ENCODE results near the gene RAVER2.

RAVER2 gene

GRCh38 chr1:64757213-64757612 is 12.3 kb downstream of the RAVER2 start:
- TF ChIP-seq SPI1 (IDR thresholded peaks at IDR 0.05; ENCODE audit: borderline replicate concordance, low read depth) = no peak
- TF ChIP-seq, protein P1, sequence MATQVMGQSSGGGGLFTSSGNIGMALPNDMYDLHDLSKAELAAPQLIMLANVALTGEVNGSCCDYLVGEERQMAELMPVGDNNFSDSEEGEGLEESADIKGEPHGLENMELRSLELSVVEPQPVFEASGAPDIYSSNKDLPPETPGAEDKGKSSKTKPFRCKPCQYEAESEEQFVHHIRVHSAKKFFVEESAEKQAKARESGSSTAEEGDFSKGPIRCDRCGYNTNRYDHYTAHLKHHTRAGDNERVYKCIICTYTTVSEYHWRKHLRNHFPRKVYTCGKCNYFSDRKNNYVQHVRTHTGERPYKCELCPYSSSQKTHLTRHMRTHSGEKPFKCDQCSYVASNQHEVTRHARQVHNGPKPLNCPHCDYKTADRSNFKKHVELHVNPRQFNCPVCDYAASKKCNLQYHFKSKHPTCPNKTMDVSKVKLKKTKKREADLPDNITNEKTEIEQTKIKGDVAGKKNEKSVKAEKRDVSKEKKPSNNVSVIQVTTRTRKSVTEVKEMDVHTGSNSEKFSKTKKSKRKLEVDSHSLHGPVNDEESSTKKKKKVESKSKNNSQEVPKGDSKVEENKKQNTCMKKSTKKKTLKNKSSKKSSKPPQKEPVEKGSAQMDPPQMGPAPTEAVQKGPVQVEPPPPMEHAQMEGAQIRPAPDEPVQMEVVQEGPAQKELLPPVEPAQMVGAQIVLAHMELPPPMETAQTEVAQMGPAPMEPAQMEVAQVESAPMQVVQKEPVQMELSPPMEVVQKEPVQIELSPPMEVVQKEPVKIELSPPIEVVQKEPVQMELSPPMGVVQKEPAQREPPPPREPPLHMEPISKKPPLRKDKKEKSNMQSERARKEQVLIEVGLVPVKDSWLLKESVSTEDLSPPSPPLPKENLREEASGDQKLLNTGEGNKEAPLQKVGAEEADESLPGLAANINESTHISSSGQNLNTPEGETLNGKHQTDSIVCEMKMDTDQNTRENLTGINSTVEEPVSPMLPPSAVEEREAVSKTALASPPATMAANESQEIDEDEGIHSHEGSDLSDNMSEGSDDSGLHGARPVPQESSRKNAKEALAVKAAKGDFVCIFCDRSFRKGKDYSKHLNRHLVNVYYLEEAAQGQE (IDR thresholded peaks at IDR 0.05; ENCODE audit: insufficient replicate concordance, low read depth) = no peak
- TF ChIP-seq CTCF (IDR thresholded peaks at IDR 0.05; ENCODE audit: insufficient read depth, low read length) = no peak
- TF ChIP-seq POLR2AphosphoS5 (IDR thresholded peaks at IDR 0.05; ENCODE audit: low read depth) = no peak
- TF ChIP-seq GABPA (IDR thresholded peaks at IDR 0.05; ENCODE audit: low read depth) = no peak
- no peak overlapping the region for H3K4me3 ChIP-seq (replicated peaks; ENCODE audit: insufficient read depth, low read length)
- DNase-seq (ENCODE audit: low read depth in 1 of 2, low spot score in 1 of 2) = no peak
- no peaks in the 10 kb centered on the region for H3K27me3 ChIP-seq (ENCODE audit: insufficient read depth, poor library complexity, severe bottlenecking)
- no peak overlapping the region for H3K27ac ChIP-seq (replicated peaks)

- no peak for DNase-seq (ENCODE audit: low read depth in 1 of 2, low spot score in 1 of 2)
- H3K27me3 ChIP-seq (ENCODE audit: insufficient read depth, poor library complexity, severe bottlenecking) = no peaks in the 10 kb centered on the region
- TF ChIP-seq GABPA (IDR thresholded peaks at IDR 0.05; ENCODE audit: low read depth) (no peak), SPI1 (IDR thresholded peaks at IDR 0.05; ENCODE audit: borderline replicate concordance, low read depth) (no peak), POLR2AphosphoS5 (IDR thresholded peaks at IDR 0.05; ENCODE audit: low read depth) (no peak), CTCF (IDR thresholded peaks at IDR 0.05; ENCODE audit: insufficient read depth, low read length) (no peak)
- TF ChIP-seq, protein P1 (IDR thresholded peaks at IDR 0.05; ENCODE audit: insufficient replicate concordance, low read depth) = no peak
- H3K27ac ChIP-seq (replicated peaks) = no peak overlapping the region
- H3K4me3 ChIP-seq (replicated peaks; ENCODE audit: insufficient read depth, low read length) = no peak overlapping the region
Measured at GRCh38 chr1:64758233-64758632, 13.4 kb downstream of the RAVER2 start.

DNA sequence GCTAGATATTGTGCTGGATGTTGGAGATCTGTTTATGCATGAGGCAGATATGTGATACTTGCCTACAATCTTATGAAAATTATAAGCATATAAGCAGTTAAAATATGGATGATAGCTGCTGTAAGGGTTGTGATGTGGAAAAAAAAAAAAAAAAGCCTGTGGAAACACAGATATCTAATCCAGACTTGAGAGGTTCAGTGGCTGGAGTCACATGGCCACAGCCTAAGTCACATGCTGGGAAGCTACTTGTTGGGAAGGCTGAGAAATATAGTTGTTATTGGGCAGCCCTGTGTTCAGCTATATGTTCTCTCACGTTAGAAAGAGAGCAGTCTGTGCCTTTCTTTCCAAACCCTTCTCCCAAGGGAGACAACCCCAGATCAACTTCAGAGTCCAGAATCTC is 15.1 kb downstream of the RAVER2 start:
- no peak for TF ChIP-seq SPI1 (IDR thresholded peaks at IDR 0.05; ENCODE audit: borderline replicate concordance, low read depth)
- no peak for TF ChIP-seq POLR2AphosphoS5 (IDR thresholded peaks at IDR 0.05; ENCODE audit: low read depth)
- TF ChIP-seq, protein P1 (IDR thresholded peaks at IDR 0.05; ENCODE audit: insufficient replicate concordance, low read depth) = no peak
- TF ChIP-seq CTCF (IDR thresholded peaks at IDR 0.05; ENCODE audit: insufficient read depth, low read length) = no peak
- TF ChIP-seq GABPA (IDR thresholded peaks at IDR 0.05; ENCODE audit: low read depth) = no peak
- Histone ChIP-seq H3K27me3 (ENCODE audit: insufficient read depth, poor library complexity, severe bottlenecking) (no peaks in the 10 kb centered on the region), H3K4me3 (replicated peaks; ENCODE audit: insufficient read depth, low read length) (no peak overlapping the region), H3K27ac (replicated peaks) (no peak overlapping the region)
- no peak for DNase-seq (ENCODE audit: low read depth in 1 of 2, low spot score in 1 of 2)

Measured in HL-60 (cell line).